GM06990 (cell line): ENCODE data around the gene CKAP5.

Experiments used
- DNase-seq: peaks from one replicate; pipeline ENCODE4 v3.0.0-alpha.2; 2011; ENCODE audit not compliant: insufficient read length; ENCODE audit errors: extremely low read depth
- H3K27me3 ChIP-seq: replicated peaks from 2 replicates; pipeline ENCODE4 v1.6.0; 2011; ENCODE audit warnings: low read length; ENCODE audit not compliant: control insufficient read depth, insufficient read depth
- H3K36me3 ChIP-seq: 2 replicates; pipeline ENCODE4 v1.5.1; 2011; ENCODE audit warnings: low read length; ENCODE audit not compliant: control insufficient read depth, insufficient read depth
- H3K4me3 ChIP-seq: replicated peaks from 2 replicates; pipeline ENCODE4 v1.5.1; 2011; ENCODE audit warnings: low read depth, mild to moderate bottlenecking, control low read depth, low read length
- CTCF ChIP-seq: IDR thresholded peaks from 2 replicates; pipeline ENCODE4 v1.5.1; 2011; ENCODE audit warnings: low read length, control low read depth, mild to moderate bottlenecking, inconsistent platforms; ENCODE audit not compliant: insufficient read depth, poor library complexity, severe bottlenecking

CKAP5 gene

DNA sequence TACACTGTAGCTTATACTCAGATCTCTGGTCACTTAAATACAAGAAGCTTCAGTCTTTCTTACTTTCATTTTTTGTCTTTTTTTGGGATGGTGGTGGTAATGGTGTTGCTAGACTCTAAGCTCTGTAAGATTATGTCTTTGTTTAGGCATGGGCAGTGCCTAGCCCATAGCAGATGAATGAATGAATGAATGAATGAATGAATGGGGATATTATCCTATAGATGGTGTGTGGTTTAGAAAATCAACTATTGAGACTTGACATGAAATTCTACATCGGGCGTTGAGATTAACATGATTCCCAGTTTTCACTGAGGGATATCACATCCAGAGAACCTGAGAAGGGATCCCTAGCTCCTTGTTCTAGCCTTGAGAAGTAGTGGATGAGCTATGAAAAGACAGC lies 9.8 kb upstream of the CKAP5 start:
- no peak overlapping the region for H3K4me3 ChIP-seq
- no peaks in the 10 kb centered on the region; the same call in 1 of the 2 replicates for H3K27me3 ChIP-seq
- no peaks in the 10 kb centered on the region for H3K36me3 ChIP-seq
- no peak for TF ChIP-seq CTCF
- DNase-seq, result no peak

- TF ChIP-seq CTCF, result no peak
- H3K27me3 ChIP-seq, result no peaks in the 10 kb centered on the region; the same call in 1 of the 2 replicates
- H3K4me3 ChIP-seq, result no peak overlapping the region
- no peaks in the 10 kb centered on the region for H3K36me3 ChIP-seq
- no peak for DNase-seq
These were observed 9.1 kb upstream of the CKAP5 start for GRCh38 chr11:46855167-46855566.

- Histone ChIP-seq H3K36me3 (no peaks in the 10 kb centered on the region), H3K27me3 (no peaks in the 10 kb centered on the region), H3K4me3 (no peak overlapping the region)
- no peak for DNase-seq
- no peak for TF ChIP-seq CTCF
These were observed 4.8 kb upstream of the CKAP5 start for GRCh38 chr11:46850829-46851380.

GRCh38 chr11:46849631-46850030 lies 3.6 kb upstream of the CKAP5 start:
- TF ChIP-seq CTCF, result no peak

DNA sequence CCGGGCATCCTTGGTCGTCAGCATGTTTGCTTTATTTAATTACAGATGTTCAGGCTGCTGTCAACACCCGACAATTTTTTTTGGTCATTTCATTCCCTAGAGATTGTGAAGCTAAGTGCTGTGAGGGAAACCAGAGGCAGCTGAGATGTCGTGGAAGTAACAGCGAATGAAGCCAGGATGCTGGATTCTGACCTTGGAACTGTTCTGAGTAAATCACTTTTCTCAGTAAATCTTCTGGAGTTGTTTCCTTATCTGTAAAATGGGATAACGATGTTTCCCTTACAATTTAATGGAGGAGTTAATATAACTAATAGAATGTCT lies 390 bp upstream of the CKAP5 start:
- no peaks in the 10 kb centered on the region for H3K36me3 ChIP-seq
- TF ChIP-seq CTCF, result no peak
- H3K27me3 ChIP-seq, result no peaks in the 10 kb centered on the region
- no peak for DNase-seq
- peak overlapping the region; percentile 68 for H3K4me3 ChIP-seq

More at GRCh38 chr11:46849631-46850030, 3.6 kb upstream of the CKAP5 start:
- DNase-seq, result no peak
- H3K27me3 ChIP-seq, result no peaks in the 10 kb centered on the region
- H3K36me3 ChIP-seq, result no peaks in the 10 kb centered on the region
- no peak overlapping the region for H3K4me3 ChIP-seq

- DNase-seq, result no peak
- H3K36me3 ChIP-seq, result no peaks in the 10 kb centered on the region
These were observed 690 bp downstream of the CKAP5 start for GRCh38 chr11:46845440-46845739.

More at GRCh38 chr11:46845440-46845739, 690 bp downstream of the CKAP5 start:
- H3K4me3 ChIP-seq, result peak overlapping the region; percentile 68
- no peaks in the 10 kb centered on the region for H3K27me3 ChIP-seq
- TF ChIP-seq CTCF, result no peak
